ENCODE results near the gene SPTBN2.

SPTBN2 gene

DNA sequence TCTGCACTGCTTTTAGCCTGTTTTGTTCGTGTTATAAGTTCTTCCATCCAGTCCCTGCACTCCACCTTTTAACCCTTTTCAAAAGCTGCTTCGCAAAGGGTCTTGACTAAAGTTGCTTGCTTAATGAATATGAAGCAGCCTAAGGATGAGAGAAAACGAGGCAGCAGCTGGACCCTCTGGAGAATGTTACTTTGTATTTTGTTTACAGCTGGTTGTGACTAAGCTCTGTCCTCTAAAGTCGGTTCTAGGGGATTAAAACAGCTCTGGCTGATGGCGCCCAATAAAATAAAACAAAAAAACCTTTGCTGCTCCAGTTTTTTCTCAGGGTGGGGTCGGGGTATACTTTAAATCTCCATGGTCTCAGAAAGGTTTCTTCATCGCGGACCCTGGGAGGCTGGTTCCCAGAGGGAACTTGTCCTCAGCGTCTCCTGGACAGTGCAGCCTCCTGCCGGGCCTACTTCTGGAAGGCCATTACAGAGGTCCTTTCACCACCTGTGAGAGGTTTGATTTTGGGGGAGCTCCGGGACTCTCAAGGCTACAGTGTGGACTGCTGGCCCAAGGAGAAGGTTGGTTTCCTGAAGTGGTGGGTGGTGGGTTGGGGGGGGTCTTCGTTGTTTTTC is 91.3 kb downstream of the SPTBN2 start:
- DNase-seq: peak; percentile 75

DNA sequence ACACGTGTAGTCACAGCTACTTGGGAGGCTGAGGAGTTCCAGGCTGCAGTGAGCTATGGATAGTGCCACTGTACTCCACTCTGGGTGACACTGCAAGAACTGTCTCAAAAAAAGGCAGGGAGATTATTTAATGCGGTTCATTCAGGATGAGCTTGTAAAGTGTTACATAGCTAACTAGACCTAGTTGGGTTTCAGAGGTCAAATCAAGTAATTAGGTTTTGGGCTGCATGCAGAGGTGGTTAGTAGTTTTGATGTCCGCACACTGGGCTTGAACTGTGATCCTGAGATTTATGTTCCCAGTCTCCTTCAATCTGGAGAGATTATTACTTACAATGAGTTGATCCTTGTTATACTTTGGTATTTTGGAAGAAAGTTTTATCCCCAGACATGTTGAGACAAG is 92.6 kb downstream of the SPTBN2 start:
- peak; percentile 71 for DNase-seq
